Suppressor macrophage treated with lipopolysaccharide for 4 hours (primary cell): ENCODE results near the gene WNT1.

ENCODE experiments used
- DNase-seq: peaks from one replicate; pipeline ENCODE4 v3.0.0-alpha.2; 2020

The WNT1 gene

GRCh38 chr12:49030714-49031572, 52.8 kb downstream of the WNT1 start:
- DNase-seq, result no peak

DNA sequence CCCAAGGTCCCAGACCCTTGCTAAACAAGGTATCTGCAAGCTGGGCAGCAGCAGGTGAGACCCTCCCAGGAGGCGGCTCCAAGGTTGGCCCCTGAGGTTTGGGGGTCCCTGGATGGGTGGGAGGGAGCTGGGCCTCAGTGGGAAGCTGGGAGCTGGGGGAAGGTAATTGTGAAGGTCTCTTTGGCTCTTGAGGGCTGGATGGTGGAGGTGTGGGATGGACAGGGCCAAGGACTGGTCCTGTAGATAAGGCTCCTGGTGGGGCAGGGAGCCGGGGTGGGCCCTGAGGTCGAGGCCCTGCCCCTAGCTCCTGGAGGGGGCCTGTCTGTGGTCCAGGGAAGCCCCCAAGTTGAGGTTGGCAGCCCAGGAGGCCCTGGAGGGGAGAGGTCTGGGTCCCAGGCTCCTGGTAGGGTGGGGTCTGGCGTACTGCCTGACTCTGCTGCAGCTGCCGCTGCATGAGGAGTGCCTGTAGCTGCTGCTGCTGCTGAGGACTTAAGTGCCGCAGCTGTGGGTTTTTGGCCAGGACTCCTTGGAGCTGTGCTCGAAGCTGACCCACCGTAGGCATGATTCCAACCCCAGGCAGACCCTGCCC, 53.5 kb downstream of the WNT1 start:
- no peak for DNase-seq
